SK-N-SH (cell line): ENCODE results near the gene ATP13A4. TPM values are rescaled to one million over a fixed set of nuclear protein-coding genes. Genes with fewer than 3 reads are reported as not detected.

Experiments
- CTCF ChIA-PET: fragments of 300-600, 350-600 bp; formaldehyde crosslinking; extraction: SDS; loops from one replicate; lab custom pipeline; 2021; lab: Yijun Ruan, JAX
- POLR2A ChIA-PET: fragments of 350-600 bp; sonication (Branson Sonifier 250); formaldehyde crosslinking; extraction: SDS; loops from one replicate; lab custom pipeline; 2020; ENCODE audit warnings: antibody characterized with exemption, inconsistent platforms; lab: Yijun Ruan, JAX
- DNase-seq: peaks from one replicate; pipeline ENCODE4 v3.0.0; 2012
- H2AFZ ChIP-seq: fragments of 200-600 bp; sonication (generic); 2 replicates; pipeline ENCODE4 v1.8.1; 2016; ENCODE audit warnings: antibody characterized with exemption, mild to moderate bottlenecking, low read depth
- H3F3A ChIP-seq: fragments of 200-600 bp; sonication (generic); replicated peaks from 2 replicates; pipeline ENCODE3; 2016; ENCODE audit warnings: antibody characterized with exemption, mild to moderate bottlenecking; ENCODE audit not compliant: insufficient read depth
- H3K27ac ChIP-seq, 2 experiments: fragments of 200-500 bp in 1 of 2; fragments of 200-600 bp in 1 of 2; sonication (Bioruptor generic) in 1 of 2; sonication (generic), shearing (Covaris generic) in 1 of 2; 2 replicates each; pipeline versions ENCODE4 v1.5.1 to v1.6.1; 2014 to 2016; ENCODE audit warnings: low read depth in 2 of 2, inconsistent platforms in 1 of 2, low read length in 1 of 2, mild to moderate bottlenecking in 1 of 2, mixed read lengths in 1 of 2
- H3K27me3 ChIP-seq: fragments of 200-600 bp; sonication (generic), shearing (Covaris generic); 2 replicates; pipeline ENCODE4 v1.6.1; 2016; ENCODE audit warnings: mixed run types; ENCODE audit not compliant: insufficient read depth
- H3K36me3 ChIP-seq, 2 experiments: fragments of 200-500 bp in 1 of 2; fragments of 200-600 bp in 1 of 2; sonication (Bioruptor generic) in 1 of 2; sonication (generic) in 1 of 2; replicated peaks in 1 of 2; 2 replicates each; pipeline versions ENCODE3 to v1.5.1; 2014 to 2016; ENCODE audit warnings: low read length in 1 of 2, mild to moderate bottlenecking in 1 of 2; ENCODE audit not compliant: insufficient read depth in 2 of 2, control insufficient read depth in 1 of 2
- H3K4me1 ChIP-seq, 2 experiments: fragments of 200-500 bp in 1 of 2; fragments of 200-600 bp in 1 of 2; sonication (Bioruptor generic) in 1 of 2; sonication (generic), shearing (Covaris generic) in 1 of 2; 2 replicates each; pipeline versions ENCODE4 v1.5.1 to v1.6.1; 2014 to 2016; ENCODE audit warnings: low read depth in 1 of 2, low read length in 1 of 2, mixed run types in 1 of 2; ENCODE audit not compliant: insufficient read depth in 2 of 2, control insufficient read depth in 1 of 2
- H3K4me2 ChIP-seq: fragments of 200-600 bp; sonication (generic), shearing (Covaris generic); 2 replicates; pipeline ENCODE4 v1.6.1; 2017; ENCODE audit warnings: mixed run types
- H3K4me3 ChIP-seq, 2 experiments: fragments of 200-500 bp in 1 of 2; fragments of 200-600 bp in 1 of 2; sonication (Bioruptor generic) in 1 of 2; sonication (generic), shearing (Covaris generic) in 1 of 2; 2 replicates each; pipeline versions ENCODE4 v1.5.1 to v1.8.1; 2014 to 2016; ENCODE audit warnings: low read depth in 2 of 2, inconsistent platforms in 1 of 2, low read length in 1 of 2, mild to moderate bottlenecking in 1 of 2, mixed read lengths in 1 of 2, moderate library complexity in 1 of 2
- H3K79me2 ChIP-seq: fragments of 200-600 bp; sonication (generic); 2 replicates; pipeline ENCODE4 v1.8.1; 2017; ENCODE audit warnings: mild to moderate bottlenecking; ENCODE audit not compliant: insufficient read depth
- H3K9ac ChIP-seq: fragments of 200-600 bp; sonication (generic); 2 replicates; pipeline ENCODE4 v1.6.1; 2017; ENCODE audit warnings: mixed run types
- H3K9me2 ChIP-seq: fragments of 200-600 bp; sonication (generic); 2 replicates; pipeline ENCODE4 v1.6.1; 2017; ENCODE audit warnings: mixed run types
- H3K9me3 ChIP-seq: fragments of 200-600 bp; sonication (generic); 2 replicates; pipeline ENCODE4 v1.6.1; 2017; ENCODE audit warnings: mixed run types, mild to moderate bottlenecking, moderate library complexity
- H4K20me1 ChIP-seq: fragments of 200-600 bp; sonication (generic); 2 replicates; pipeline ENCODE4 v1.6.1; 2017; ENCODE audit warnings: mild to moderate bottlenecking, mixed run types; ENCODE audit not compliant: insufficient read depth
- EZH2phosphoT487 ChIP-seq: fragments of 200-600 bp; sonication (generic); IDR thresholded peaks from 2 replicates; pipeline ENCODE4 v1.6.1; 2017; ENCODE audit warnings: low read depth, mixed run types, mild to moderate bottlenecking, antibody characterized with exemption, moderate library complexity, borderline replicate concordance
- FOXJ3 ChIP-seq: sonication (generic); formaldehyde crosslinking; IDR thresholded peaks from 2 replicates; pipeline ENCODE4 v1.5.1; 2020; ENCODE audit warnings: mild to moderate bottlenecking, missing genetic modification reagents
- GABPA ChIP-seq: IDR thresholded peaks from 2 replicates; pipeline ENCODE4 v1.4.0; 2012; ENCODE audit warnings: low read depth, mild to moderate bottlenecking
- GATA2 ChIP-seq: sonication (generic); formaldehyde crosslinking; IDR thresholded peaks from 2 replicates; pipeline ENCODE4 v1.5.0; 2020; ENCODE audit warnings: mild to moderate bottlenecking, missing genetic modification reagents
- MAX ChIP-seq: IDR thresholded peaks from 2 replicates; pipeline ENCODE4 v1.4.0; 2012; ENCODE audit warnings: low read depth
- MXI1 ChIP-seq: IDR thresholded peaks from 2 replicates; pipeline ENCODE4 v1.6.1; 2012; ENCODE audit warnings: mild to moderate bottlenecking, low read depth, low read length, improper control_type of control experiment
- NFIC ChIP-seq: IDR thresholded peaks from 2 replicates; pipeline ENCODE4 v1.4.0; 2012; ENCODE audit warnings: borderline replicate concordance
- RAD21 ChIP-seq: IDR thresholded peaks from 2 replicates; pipeline ENCODE4 v1.6.1; 2012; ENCODE audit warnings: mild to moderate bottlenecking, low read length
- REST ChIP-seq: IDR thresholded peaks from 2 replicates; pipeline ENCODE4 v1.6.1; 2012; ENCODE audit warnings: mild to moderate bottlenecking, low read depth, low read length, moderate library complexity
- RFX5 ChIP-seq: IDR thresholded peaks from 2 replicates; pipeline ENCODE4 v1.6.1; 2012; ENCODE audit warnings: mild to moderate bottlenecking, improper control_type of control experiment, low read length
- SIN3A ChIP-seq: IDR thresholded peaks from 2 replicates; pipeline ENCODE4 v1.6.1; 2012; ENCODE audit warnings: low read depth, mild to moderate bottlenecking, low read length, moderate library complexity, borderline replicate concordance
- SMC3 ChIP-seq: IDR thresholded peaks from 2 replicates; pipeline ENCODE4 v1.6.1; 2012; ENCODE audit warnings: low read depth, low read length, improper control_type of control experiment
- TEAD4 ChIP-seq: IDR thresholded peaks from 2 replicates; pipeline ENCODE4 v1.4.0; 2012; ENCODE audit warnings: mild to moderate bottlenecking, borderline replicate concordance; ENCODE audit not compliant: insufficient read depth
- USF1 ChIP-seq: IDR thresholded peaks from 2 replicates; pipeline ENCODE4 v1.4.0; 2012; ENCODE audit warnings: low read depth, borderline replicate concordance
- ZBTB33 ChIP-seq: IDR thresholded peaks from 2 replicates; pipeline ENCODE4 v1.4.0; 2012; ENCODE audit warnings: low read depth, borderline replicate concordance
- WGBS: methylation state at CpG from one replicate; pipeline ENCODE4 v1.1.6; 2017; ENCODE audit warnings: low lambda C conversion rate; 5-methylcytosine and 5-hydroxymethylcytosine counted together
- polyA plus RNA-seq, 3 experiments: library from polyadenylated mRNA; depleted of rRNA; stranded (reverse); fragments of >200 nt; gene quantifications; 2 replicates each; pipeline ENCODE4 v1.2.3, GENCODE V29; 2012

ATP13A4 gene
- polyA plus RNA-seq, 1 of the 3 experiments (the other 2 are of a cell fraction), result 0.02 TPM

- TF ChIP-seq GATA2 (CRISPR knock-in tag), result no peak
- TF ChIP-seq NFIC, result no peak
- no peak for TF ChIP-seq SIN3A
- TF ChIP-seq GABPA, result no peak
Measured at GRCh38 chr3:193407112-193407511, 147.6 kb downstream of the ATP13A4 start (continued).

- H3K27ac ChIP-seq, result no peak overlapping the region
- H3K9me2 ChIP-seq, result no peaks in the 10 kb centered on the region
- no peaks in the 10 kb centered on the region for H3K79me2 ChIP-seq
- ChIA-PET POLR2A (no interaction called here), CTCF (no interaction called here)
- no peaks in the 10 kb centered on the region for H3K36me3 ChIP-seq
- H3F3A ChIP-seq, result no peaks in the 10 kb centered on the region
- no peak overlapping the region for H2AFZ ChIP-seq
- no peak for DNase-seq
- H3K27me3 ChIP-seq, result no peaks in the 10 kb centered on the region
- H3K4me1 ChIP-seq, result no peaks in the 10 kb centered on the region
- no peak overlapping the region for H3K4me2 ChIP-seq
- TF ChIP-seq USF1 (no peak), EZH2phosphoT487 (no peak), GATA2 (CRISPR knock-in tag) (no peak), RFX5 (no peak), TEAD4 (no peak), RAD21 (no peak), MAX (no peak), FOXJ3 (CRISPR knock-in tag) (no peak), NFIC (no peak), SMC3 (no peak), REST (no peak), ZBTB33 (no peak), MXI1 (no peak), GABPA (no peak)
- no peak overlapping the region for H3K9ac ChIP-seq
- no peaks in the 10 kb centered on the region for H4K20me1 ChIP-seq
- H3K9me3 ChIP-seq, result no peaks in the 10 kb centered on the region
- H3K4me3 ChIP-seq, result no peak overlapping the region
- 0% methylated on average over 2 of the region's 2 CpGs for WGBS
Measured at GRCh38 chr3:193403307-193403706, 151.4 kb downstream of the ATP13A4 start.
